Measurements from ENCODE around the gene HYAL3.

- TF ChIP-seq CTCF (conservative IDR thresholded peaks at IDR 0.05 in 1 of 2, IDR thresholded peaks at IDR 0.05 in 1 of 2; ENCODE audit: low read depth in 1 of 2, low read length in 2 of 2) (no peak), EZH2 (IDR thresholded peaks at IDR 0.05; ENCODE audit: low read length, missing control alignments) (no peak)
These were observed 5.4 kb upstream of the HYAL3 start for GRCh38 chr3:50304601-50305000.

All from fibroblast of lung (primary cell).